ENCODE data around the gene SH2D2A.

SH2D2A gene

GRCh38 chr1:156816561-156817328 is at the start of gene SH2D2A:
TSS of gene SH2D2A (minus strand) at chr1:156816848. CDS start at chr1:156816708, 140 bp downstream.
- DNase-seq (ENCODE audit: low spot score) = peak; percentile 94

- DNase-seq (ENCODE audit: low spot score) = no peak
Observed at GRCh38 chr1:156865865-156866248, 49.2 kb upstream of the SH2D2A start.

GRCh38 chr1:156865258-156865657 is 48.6 kb upstream of the SH2D2A start:
- DNase-seq (ENCODE audit: low spot score) = no peak

GRCh38 chr1:156864796-156865195 is 48.1 kb upstream of the SH2D2A start:
- DNase-seq (ENCODE audit: low spot score) = no peak

GRCh38 chr1:156863631-156864030 is 47.0 kb upstream of the SH2D2A start:
- DNase-seq (ENCODE audit: low spot score) = no peak

- no peak for DNase-seq (ENCODE audit: low spot score)
Observed at GRCh38 chr1:156862997-156863599, 46.5 kb upstream of the SH2D2A start.

- no peak for DNase-seq (ENCODE audit: low spot score)
Observed at GRCh38 chr1:156862584-156862983, 45.9 kb upstream of the SH2D2A start.

- DNase-seq (ENCODE audit: low spot score) = peak; percentile 57
Observed at GRCh38 chr1:156860628-156861423, 44.2 kb upstream of the SH2D2A start, which contains the start of gene NTRK1. TSS of gene NTRK1 (plus strand) at chr1:156860865. CDS start at chr1:156860935, 70 bp downstream.

GRCh38 chr1:156860113-156860627 is 43.5 kb upstream of the SH2D2A start:
- DNase-seq (ENCODE audit: low spot score) = peak; percentile 56

GRCh38 chr1:156859523-156860112 is 43.0 kb upstream of the SH2D2A start:
- DNase-seq (ENCODE audit: low spot score) = peak; percentile 11

GRCh38 chr1:156858959-156859522 is 42.4 kb upstream of the SH2D2A start, which contains the start of gene INSRR:
TSS of gene INSRR (minus strand) at chr1:156859117. CDS start at chr1:156858621, 496 bp downstream.
- DNase-seq (ENCODE audit: low spot score) = no peak

GRCh38 chr1:156858555-156858956 is 41.9 kb upstream of the SH2D2A start:
- no peak for DNase-seq (ENCODE audit: low spot score)

GRCh38 chr1:156857532-156857931 is 40.9 kb upstream of the SH2D2A start:
- no peak for DNase-seq (ENCODE audit: low spot score)

GRCh38 chr1:156856282-156856785 is 39.7 kb upstream of the SH2D2A start:
- no peak for DNase-seq (ENCODE audit: low spot score)

- no peak for DNase-seq (ENCODE audit: low spot score)
Observed at GRCh38 chr1:156854634-156855033, 38.0 kb upstream of the SH2D2A start.

- no peak for DNase-seq (ENCODE audit: low spot score)
Observed at GRCh38 chr1:156853761-156854160, 37.1 kb upstream of the SH2D2A start.

- no peak for DNase-seq (ENCODE audit: low spot score)
Observed at GRCh38 chr1:156852418-156852874, 35.8 kb upstream of the SH2D2A start.

GRCh38 chr1:156851779-156852417 is 35.2 kb upstream of the SH2D2A start:
- DNase-seq (ENCODE audit: low spot score) = no peak

- DNase-seq (ENCODE audit: low spot score) = no peak
Observed at GRCh38 chr1:156849151-156849496, 32.5 kb upstream of the SH2D2A start.

- peak; percentile 70 for DNase-seq (ENCODE audit: low spot score)
Observed at GRCh38 chr1:156848461-156849150, 32.0 kb upstream of the SH2D2A start.
